ENCODE data around the gene KRTAP3-2.
A peak's percentile ranks its signal among the peaks of the same experiment; 100 is the strongest.

Gene KRTAP3-2

GRCh38 chr17:41016578-41017215 is 17.0 kb upstream of the KRTAP3-2 start:
- TF ChIP-seq, protein P1, sequence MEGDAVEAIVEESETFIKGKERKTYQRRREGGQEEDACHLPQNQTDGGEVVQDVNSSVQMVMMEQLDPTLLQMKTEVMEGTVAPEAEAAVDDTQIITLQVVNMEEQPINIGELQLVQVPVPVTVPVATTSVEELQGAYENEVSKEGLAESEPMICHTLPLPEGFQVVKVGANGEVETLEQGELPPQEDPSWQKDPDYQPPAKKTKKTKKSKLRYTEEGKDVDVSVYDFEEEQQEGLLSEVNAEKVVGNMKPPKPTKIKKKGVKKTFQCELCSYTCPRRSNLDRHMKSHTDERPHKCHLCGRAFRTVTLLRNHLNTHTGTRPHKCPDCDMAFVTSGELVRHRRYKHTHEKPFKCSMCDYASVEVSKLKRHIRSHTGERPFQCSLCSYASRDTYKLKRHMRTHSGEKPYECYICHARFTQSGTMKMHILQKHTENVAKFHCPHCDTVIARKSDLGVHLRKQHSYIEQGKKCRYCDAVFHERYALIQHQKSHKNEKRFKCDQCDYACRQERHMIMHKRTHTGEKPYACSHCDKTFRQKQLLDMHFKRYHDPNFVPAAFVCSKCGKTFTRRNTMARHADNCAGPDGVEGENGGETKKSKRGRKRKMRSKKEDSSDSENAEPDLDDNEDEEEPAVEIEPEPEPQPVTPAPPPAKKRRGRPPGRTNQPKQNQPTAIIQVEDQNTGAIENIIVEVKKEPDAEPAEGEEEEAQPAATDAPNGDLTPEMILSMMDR (IDR thresholded peaks at IDR 0.05; ENCODE audit: insufficient read depth, low read depth, low read length, missing control alignments): no peak
- H3K4me3 ChIP-seq (ENCODE audit: low read length): no peak overlapping the region
- no peak for DNase-seq (ENCODE audit: low read depth)

- no peak overlapping the region for H3K4me3 ChIP-seq (ENCODE audit: low read length)
- TF ChIP-seq, protein P1 (IDR thresholded peaks at IDR 0.05; ENCODE audit: insufficient read depth, low read depth, low read length, missing control alignments): no peak
- peak; percentile 15 for DNase-seq (ENCODE audit: low read depth)
Observed at GRCh38 chr17:41015454-41015853, 15.7 kb upstream of the KRTAP3-2 start.

DNA sequence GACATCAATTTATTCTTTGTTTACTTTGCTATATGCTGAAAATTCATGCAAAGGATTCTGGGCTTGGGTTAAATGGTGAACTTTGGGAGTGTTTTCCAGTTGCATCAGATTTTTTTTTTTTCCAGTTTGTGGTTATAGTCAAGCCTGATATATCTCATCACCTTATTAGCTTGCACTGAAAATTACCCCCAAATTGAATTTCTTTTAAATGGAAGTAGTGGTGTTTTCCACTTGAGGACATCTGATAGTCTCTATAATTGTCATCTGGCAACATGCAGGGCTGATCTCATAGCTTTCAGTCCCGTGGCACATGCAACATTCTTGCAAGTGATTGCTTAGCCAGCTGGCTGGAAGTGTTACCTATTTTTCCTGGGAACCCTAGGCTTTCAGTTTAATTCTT is 13.9 kb upstream of the KRTAP3-2 start:
- no peak overlapping the region for H3K4me3 ChIP-seq (ENCODE audit: low read length)
- DNase-seq (ENCODE audit: low read depth): no peak
- TF ChIP-seq, protein P1 (IDR thresholded peaks at IDR 0.05; ENCODE audit: insufficient read depth, low read depth, low read length, missing control alignments): no peak

- peak; percentile 52 for DNase-seq (ENCODE audit: low read depth)
- TF ChIP-seq, protein P1 (IDR thresholded peaks at IDR 0.05; ENCODE audit: insufficient read depth, low read depth, low read length, missing control alignments): no peak
- no peak overlapping the region for H3K4me3 ChIP-seq (ENCODE audit: low read length)
Observed at GRCh38 chr17:41013181-41013580, 13.5 kb upstream of the KRTAP3-2 start.

GRCh38 chr17:41012326-41013120 is 12.8 kb upstream of the KRTAP3-2 start:
- DNase-seq (ENCODE audit: low read depth): no peak
- H3K4me3 ChIP-seq (ENCODE audit: low read length): no peak overlapping the region
- TF ChIP-seq, protein P1 (IDR thresholded peaks at IDR 0.05; ENCODE audit: insufficient read depth, low read depth, low read length, missing control alignments): no peak

GRCh38 chr17:41010441-41010840 is 10.7 kb upstream of the KRTAP3-2 start:
- no peak overlapping the region for H3K4me3 ChIP-seq (ENCODE audit: low read length)
- DNase-seq (ENCODE audit: low read depth): no peak
- TF ChIP-seq, protein P1 (IDR thresholded peaks at IDR 0.05; ENCODE audit: insufficient read depth, low read depth, low read length, missing control alignments): no peak
